ENCODE data around the gene KDM1B.

Gene KDM1B

DNA sequence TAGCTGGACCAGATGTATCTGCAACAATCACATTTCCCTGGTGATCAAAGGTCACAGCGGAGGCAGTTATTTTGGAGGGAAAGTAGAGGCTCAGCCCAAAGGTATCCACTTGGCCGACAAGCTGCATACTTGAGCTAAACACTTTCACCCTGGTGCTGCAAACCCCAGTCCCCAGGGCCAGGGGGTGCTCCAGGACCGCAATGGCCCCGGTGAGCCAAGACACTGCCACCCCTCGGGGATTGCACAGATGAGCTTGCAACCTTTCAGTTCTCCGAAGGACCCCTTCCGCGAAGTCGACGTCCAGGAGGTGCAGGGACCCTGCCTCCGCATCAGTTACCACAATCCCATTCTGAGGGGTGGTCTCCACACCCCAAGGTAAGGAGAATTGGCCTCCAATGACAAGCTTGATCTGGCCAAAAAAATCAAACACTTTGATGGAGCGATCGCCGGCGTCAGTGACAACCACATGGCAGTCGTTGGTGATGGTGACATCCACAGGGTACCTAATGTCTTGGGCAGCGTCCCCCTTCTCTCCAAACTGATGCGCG lies 33.6 kb upstream of the KDM1B start:
- Histone ChIP-seq H3K9me3 (ENCODE audit: control insufficient read depth, insufficient read depth, low read depth, low read length) (no peaks in the 10 kb centered on the region), H3K27ac (ENCODE audit: extremely low read depth, low read depth, low read length) (no peak overlapping the region), H3K4me1 (ENCODE audit: control insufficient read depth, insufficient read depth, low read length) (no peaks in the 10 kb centered on the region; the same call in 1 of the 2 replicates), H3K36me3 (ENCODE audit: control insufficient read depth in 2 of 2, insufficient read depth in 1 of 2, low read length in 2 of 2) (no peaks in the 10 kb centered on the region), H3K4me3 (ENCODE audit: low read depth, low read length) (no peak overlapping the region)
- POLR2A ChIA-PET = interaction anchor here (0.6 kb wide), 2 partner anchors 27 to 134 kb away, joined by 3 read pairs; no protein-coding TSS in a partner anchor
- CTCF ChIA-PET = interaction anchor here (0.6 to 2.1 kb wide), 28 partner anchors 8 to 965 kb away, joined by 3 to 12 read pairs (median 4); no protein-coding TSS in a partner anchor
- TF ChIP-seq CTCF (tag by site-specific recombination; IDR thresholded peaks at IDR 0.05) (0 out of 2 replicates have a peak, but pooled peaks have one; percentile 29), BCL6B (tag by site-specific recombination; IDR thresholded peaks at IDR 0.05) (no peak), ZNF610 (tag by site-specific recombination; IDR thresholded peaks at IDR 0.05; ENCODE audit: borderline replicate concordance) (no peak), ZNF211 (tag by site-specific recombination; IDR thresholded peaks at IDR 0.05; ENCODE audit: low read depth) (no peak), SP7 (tag by site-specific recombination; IDR thresholded peaks at IDR 0.05) (no peak), ZNF175 (tag by site-specific recombination; IDR thresholded peaks at IDR 0.05) (no peak)
- TF ChIP-seq, protein P1, sequence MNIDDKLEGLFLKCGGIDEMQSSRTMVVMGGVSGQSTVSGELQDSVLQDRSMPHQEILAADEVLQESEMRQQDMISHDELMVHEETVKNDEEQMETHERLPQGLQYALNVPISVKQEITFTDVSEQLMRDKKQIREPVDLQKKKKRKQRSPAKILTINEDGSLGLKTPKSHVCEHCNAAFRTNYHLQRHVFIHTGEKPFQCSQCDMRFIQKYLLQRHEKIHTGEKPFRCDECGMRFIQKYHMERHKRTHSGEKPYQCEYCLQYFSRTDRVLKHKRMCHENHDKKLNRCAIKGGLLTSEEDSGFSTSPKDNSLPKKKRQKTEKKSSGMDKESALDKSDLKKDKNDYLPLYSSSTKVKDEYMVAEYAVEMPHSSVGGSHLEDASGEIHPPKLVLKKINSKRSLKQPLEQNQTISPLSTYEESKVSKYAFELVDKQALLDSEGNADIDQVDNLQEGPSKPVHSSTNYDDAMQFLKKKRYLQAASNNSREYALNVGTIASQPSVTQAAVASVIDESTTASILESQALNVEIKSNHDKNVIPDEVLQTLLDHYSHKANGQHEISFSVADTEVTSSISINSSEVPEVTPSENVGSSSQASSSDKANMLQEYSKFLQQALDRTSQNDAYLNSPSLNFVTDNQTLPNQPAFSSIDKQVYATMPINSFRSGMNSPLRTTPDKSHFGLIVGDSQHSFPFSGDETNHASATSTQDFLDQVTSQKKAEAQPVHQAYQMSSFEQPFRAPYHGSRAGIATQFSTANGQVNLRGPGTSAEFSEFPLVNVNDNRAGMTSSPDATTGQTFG (tag by site-specific recombination; IDR thresholded peaks at IDR 0.05; ENCODE audit: borderline replicate concordance) = no peak

GRCh38 chr6:18122128-18123093 lies 32.8 kb upstream of the KDM1B start, which contains the start of gene NHLRC1:
NHLRC1 (minus strand) TSS chr6:18122677; CDS start chr6:18122606, 71 bp downstream.
- Histone ChIP-seq H3K9me3 (ENCODE audit: control insufficient read depth, insufficient read depth, low read depth, low read length) (no peaks in the 10 kb centered on the region), H3K27ac (ENCODE audit: extremely low read depth, low read depth, low read length) (peak within 1 kb of the TSS; percentile 57; the same call in 1 of the 2 replicates), H3K4me3 (ENCODE audit: low read depth, low read length) (peak within 1 kb of the TSS; percentile 37), H3K36me3 (ENCODE audit: control insufficient read depth in 2 of 2, insufficient read depth in 1 of 2, low read length in 2 of 2) (no peaks in the 10 kb centered on the region; a peak in 1 of 3 replicates), H3K4me1 (ENCODE audit: control insufficient read depth, insufficient read depth, low read length) (no peaks in the 10 kb centered on the region; the same call in 1 of the 2 replicates)
- TF ChIP-seq ZNF350 (tag by site-specific recombination; IDR thresholded peaks at IDR 0.05) = no peak
- TF ChIP-seq, protein P2, sequence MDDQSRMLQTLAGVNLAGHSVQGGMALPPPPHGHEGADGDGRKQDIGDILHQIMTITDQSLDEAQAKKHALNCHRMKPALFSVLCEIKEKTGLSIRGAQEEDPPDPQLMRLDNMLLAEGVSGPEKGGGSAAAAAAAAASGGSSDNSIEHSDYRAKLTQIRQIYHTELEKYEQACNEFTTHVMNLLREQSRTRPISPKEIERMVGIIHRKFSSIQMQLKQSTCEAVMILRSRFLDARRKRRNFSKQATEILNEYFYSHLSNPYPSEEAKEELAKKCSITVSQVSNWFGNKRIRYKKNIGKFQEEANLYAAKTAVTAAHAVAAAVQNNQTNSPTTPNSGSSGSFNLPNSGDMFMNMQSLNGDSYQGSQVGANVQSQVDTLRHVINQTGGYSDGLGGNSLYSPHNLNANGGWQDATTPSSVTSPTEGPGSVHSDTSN (CRISPR knock-in tag; IDR thresholded peaks at IDR 0.05) = peak; percentile 88
- TF ChIP-seq ZNF707 (tag by site-specific recombination; IDR thresholded peaks at IDR 0.05) = no peak
- TF ChIP-seq HOXA7 (CRISPR knock-in tag; IDR thresholded peaks at IDR 0.05; ENCODE audit: borderline replicate concordance) = peak; percentile 33; the same call in 1 of the 2 replicates
- POLR2A ChIA-PET = interaction anchor here (0.6 kb wide), 1 partner anchor 134 kb away, joined by 3 read pairs; no protein-coding TSS in a partner anchor
- CTCF ChIA-PET = interaction anchor here (0.6 to 2.1 kb wide), 42 partner anchors 8 to 1797 kb away, joined by 3 to 12 read pairs (median 4); partner anchors contain the start of gene KIF13A
